H9 (cell line): Measurements from ENCODE around the gene RDH13. TPM values are rescaled to one million over a fixed set of nuclear protein-coding genes. Genes with fewer than 3 reads are reported as not detected.
"Not testable (repeated sequence)": the region's sequence is repeated elsewhere in the genome, so short reads cannot be mapped to it uniquely, and the experiment has no call there.

Experiments
- DNase-seq: peaks from one replicate; pipeline ENCODE4 v3.0.0-alpha.2; 2017
- H2AFZ ChIP-seq: one replicate; pipeline ENCODE4 v1.6.1; 2013; ENCODE audit warnings: mild to moderate bottlenecking, low read length, control low read depth, moderate library complexity
- H2AK5ac ChIP-seq: 2 replicates; pipeline ENCODE4 v1.6.1; 2013; ENCODE audit warnings: low read length, control low read depth, mixed read lengths; ENCODE audit not compliant: insufficient read length
- H2BK120ac ChIP-seq: one replicate; pipeline ENCODE4 v1.6.1; 2013; ENCODE audit warnings: low read depth, mild to moderate bottlenecking, low read length, control low read depth, inconsistent platforms; ENCODE audit not compliant: poor library complexity, severe bottlenecking
- H2BK12ac ChIP-seq: 2 replicates; pipeline ENCODE4 v1.6.1; 2013; ENCODE audit warnings: low read length, control low read depth, mixed read lengths, low read depth; ENCODE audit not compliant: insufficient read length
- H2BK15ac ChIP-seq: 2 replicates; pipeline ENCODE4 v1.6.1; 2013; ENCODE audit warnings: low read depth, low read length, control low read depth
- H2BK20ac ChIP-seq: one replicate; pipeline ENCODE4 v1.6.1; 2013; ENCODE audit warnings: low read depth, mild to moderate bottlenecking, low read length, control low read depth, inconsistent platforms; ENCODE audit not compliant: poor library complexity, severe bottlenecking
- H2BK5ac ChIP-seq: 2 replicates; pipeline ENCODE4 v1.6.1; 2013; ENCODE audit warnings: low read length, control low read depth, mixed read lengths; ENCODE audit not compliant: insufficient read length
- H3K14ac ChIP-seq: 2 replicates; pipeline ENCODE4 v1.6.1; 2013; ENCODE audit warnings: low read length, control low read depth; ENCODE audit not compliant: insufficient read depth
- H3K18ac ChIP-seq: 2 replicates; pipeline ENCODE4 v1.6.1; 2013; ENCODE audit warnings: low read depth, mild to moderate bottlenecking, mixed read lengths, low read length, control low read depth; ENCODE audit not compliant: insufficient read length
- H3K23ac ChIP-seq: 2 replicates; pipeline ENCODE4 v1.6.1; 2013; ENCODE audit warnings: low read length, control low read depth, mixed read lengths, low read depth; ENCODE audit not compliant: insufficient read length
- H3K23me2 ChIP-seq: 2 replicates; pipeline ENCODE4 v1.6.1; 2013; ENCODE audit warnings: low read depth, mild to moderate bottlenecking, mixed read lengths, low read length, control low read depth; ENCODE audit not compliant: insufficient read length, poor library complexity, severe bottlenecking
- H3K27ac ChIP-seq: 2 replicates; pipeline ENCODE4 v1.5.1; 2013; ENCODE audit warnings: low read length, control low read depth, mixed read lengths, low read depth; ENCODE audit not compliant: insufficient read length
- H3K27me3 ChIP-seq: 2 replicates; pipeline ENCODE4 v1.6.1; 2013; ENCODE audit warnings: low read length, control low read depth, inconsistent platforms; ENCODE audit not compliant: insufficient read depth
- H3K4ac ChIP-seq: 2 replicates; pipeline ENCODE4 v1.6.1; 2013; ENCODE audit warnings: low read depth, mild to moderate bottlenecking, control low read depth, inconsistent platforms, low read length, moderate library complexity
- H3K4me1 ChIP-seq: 2 replicates; pipeline ENCODE4 v1.6.1; 2013; ENCODE audit warnings: low read length, control low read depth, inconsistent platforms; ENCODE audit not compliant: insufficient read depth
- H3K4me2 ChIP-seq: 2 replicates; pipeline ENCODE4 v1.6.1; 2013; ENCODE audit warnings: low read length, control low read depth, mixed read lengths; ENCODE audit not compliant: insufficient read length, insufficient read depth
- H3K56ac ChIP-seq: 2 replicates; pipeline ENCODE4 v1.6.1; 2013; ENCODE audit warnings: low read depth, mild to moderate bottlenecking, mixed read lengths, low read length, control low read depth; ENCODE audit not compliant: insufficient read length
- H3K79me1 ChIP-seq: 2 replicates; pipeline ENCODE4 v1.6.1; 2013; ENCODE audit warnings: low read depth, mild to moderate bottlenecking, moderate library complexity, low read length, control low read depth, inconsistent platforms; ENCODE audit not compliant: insufficient read depth, poor library complexity, severe bottlenecking
- H3K79me2 ChIP-seq: 2 replicates; pipeline ENCODE4 v1.6.1; 2013; ENCODE audit warnings: low read length, control low read depth, inconsistent platforms; ENCODE audit not compliant: insufficient read depth
- H3K9ac ChIP-seq: 2 replicates; pipeline ENCODE4 v1.6.1; 2013; ENCODE audit warnings: low read length, control low read depth, mixed read lengths; ENCODE audit not compliant: insufficient read length; ENCODE audit errors: extremely low read depth
- H3K9me3 ChIP-seq: one replicate; pipeline ENCODE4 v1.6.1; 2013; ENCODE audit warnings: low read depth, low read length, inconsistent platforms; ENCODE audit not compliant: control insufficient read depth
- H3T11ph ChIP-seq: one replicate; pipeline ENCODE4 v1.6.1; 2013; ENCODE audit warnings: mild to moderate bottlenecking, low read length, control low read depth, inconsistent platforms
- H4K20me1 ChIP-seq: one replicate; pipeline ENCODE4 v1.6.1; 2013; ENCODE audit not compliant: control insufficient read depth, insufficient read length, insufficient read depth
- H4K5ac ChIP-seq: 2 replicates; pipeline ENCODE4 v1.6.1; 2013; ENCODE audit warnings: low read depth, mild to moderate bottlenecking, mixed read lengths, low read length, control low read depth; ENCODE audit not compliant: insufficient read length
- H4K8ac ChIP-seq: replicated peaks from 2 replicates; pipeline ENCODE4 v1.6.1; 2013; ENCODE audit warnings: low read length, control low read depth, mixed read lengths, low read depth; ENCODE audit not compliant: insufficient read length
- H4K91ac ChIP-seq: 2 replicates; pipeline ENCODE4 v1.6.1; 2013; ENCODE audit warnings: low read depth, mild to moderate bottlenecking, moderate library complexity, mixed read lengths, low read length, control low read depth; ENCODE audit not compliant: insufficient read length
- H3K27ac Mint-ChIP-seq, 3 experiments: 2 replicates in 2 of 3; 3 replicates in 1 of 3; pipeline ENCODE4 v1.8.0; 2020 to 2021; ENCODE audit warnings: mixed read lengths in 3 of 3, mild to moderate bottlenecking in 1 of 3, moderate library complexity in 1 of 3
- H3K27me3 Mint-ChIP-seq: 2 replicates; pipeline ENCODE4 v1.8.0; 2021; ENCODE audit warnings: low read depth, mild to moderate bottlenecking, moderate library complexity, mixed read lengths
- H3K36me3 Mint-ChIP-seq, 3 experiments: 2 replicates in 2 of 3; 3 replicates in 1 of 3; pipeline ENCODE4 v1.8.0; 2020 to 2021; ENCODE audit warnings: low read depth in 3 of 3, mixed read lengths in 3 of 3; ENCODE audit not compliant: insufficient read depth in 1 of 3
- H3K4me1 Mint-ChIP-seq, 2 experiments: 2 replicates each; pipeline ENCODE4 v1.8.0; 2020; ENCODE audit warnings: mixed read lengths in 2 of 2
- H3K4me3 Mint-ChIP-seq, 2 experiments: 2 replicates in 1 of 2; 3 replicates in 1 of 2; pipeline ENCODE4 v1.8.0; 2020 to 2021; ENCODE audit warnings: mild to moderate bottlenecking in 2 of 2, mixed read lengths in 2 of 2, moderate library complexity in 1 of 2
- H3K9me3 Mint-ChIP-seq, 2 experiments: 2 replicates in 1 of 2; 3 replicates in 1 of 2; pipeline ENCODE4 v1.8.0; 2020; ENCODE audit warnings: mild to moderate bottlenecking in 2 of 2, mixed read lengths in 2 of 2, moderate library complexity in 1 of 2
- CTCF ChIP-seq: fragments of 200-600 bp; sonication (generic); conservative IDR thresholded peaks from 3 replicates; pipeline ENCODE4 v1.8.0; 2021; ENCODE audit warnings: antibody characterized with exemption, mild to moderate bottlenecking
- WGBS: extraction: QIAGEN DNeasy Blood & Tissue Kit; methylation state at CpG from one replicate; pipeline ENCODE4 v1.1.7; 2013; ENCODE audit warnings: missing lambda C conversion rate, low lambda C conversion rate, mixed read lengths; ENCODE audit not compliant: insufficient read length; ENCODE audit errors: extremely low coverage; 5-methylcytosine and 5-hydroxymethylcytosine counted together
- total RNA-seq: library from RNA; stranded (reverse); gene quantifications from 2 replicates; pipeline ENCODE4 v1.2.1, GENCODE V29; 2021

Gene RDH13
- total RNA-seq, 1 experiment from 2014 or later: 21.5 TPM

- no peaks in the 10 kb centered on the region for H3K9me3 Mint-ChIP-seq
- Histone ChIP-seq H3T11ph (no peak overlapping the region), H3K23me2 (no peaks in the 10 kb centered on the region), H2BK5ac (no peak overlapping the region), H2BK20ac (no peak overlapping the region), H2BK120ac (no peak overlapping the region), H3K9me3 (no peaks in the 10 kb centered on the region), H2AK5ac (no peak overlapping the region), H3K4ac (no peak overlapping the region), H4K8ac (no peak overlapping the region), H3K9ac (no peak overlapping the region), H3K14ac (no peak overlapping the region), H3K79me1 (peaks cover 5% of the 10 kb centered on the region), H2AFZ (no peak overlapping the region), H3K4me1 (no peaks in the 10 kb centered on the region), H4K5ac (no peak overlapping the region), H2BK15ac (no peak overlapping the region), H4K20me1 (no peaks in the 10 kb centered on the region), H2BK12ac (no peak overlapping the region), H3K56ac (no peak overlapping the region), H3K4me2 (no peak overlapping the region), H4K91ac (no peak overlapping the region), H3K23ac (no peak overlapping the region), H3K27ac (no peak overlapping the region), H3K27me3 (no peaks in the 10 kb centered on the region), H3K79me2 (no peaks in the 10 kb centered on the region; the same call in 1 of the 2 replicates), H3K18ac (no peak overlapping the region)
- no peaks in the 10 kb centered on the region for H3K27me3 Mint-ChIP-seq
- WGBS: no CpG with 5 or more reads among the region's 20 CpGs
- H3K4me1 Mint-ChIP-seq: peaks cover 0 to 4% of the 10 kb centered on the region in 2 experiments; a peak in 2 of 4 replicates
- H3K36me3 Mint-ChIP-seq: peaks cover 8 to 27% (median 21%) of the 10 kb centered on the region in 3 experiments; a peak in 6 of 7 replicates
- no peak for DNase-seq
- H3K4me3 Mint-ChIP-seq: no peak overlapping the region
- peak overlapping the region in 1 of 3 experiments; percentile 53; a peak in 1 of 7 replicates for H3K27ac Mint-ChIP-seq
- TF ChIP-seq CTCF: no peak
Observed at GRCh38 chr19:55109527-55110291, 46.8 kb upstream of the RDH13 start.

- not testable (repeated sequence) for H3K27ac Mint-ChIP-seq, H3K56ac ChIP-seq, H2BK15ac ChIP-seq, H3K9me3 Mint-ChIP-seq, H3T11ph ChIP-seq, H4K91ac ChIP-seq, DNase-seq, H3K14ac ChIP-seq, H2AK5ac ChIP-seq, H2BK5ac ChIP-seq, H3K4me3 Mint-ChIP-seq, H3K27ac ChIP-seq, H3K4ac ChIP-seq, H3K9me3 ChIP-seq, H4K8ac ChIP-seq, H4K5ac ChIP-seq, H3K79me1 ChIP-seq, H3K9ac ChIP-seq, H2AFZ ChIP-seq, H2BK12ac ChIP-seq, H3K27me3 ChIP-seq, H2BK120ac ChIP-seq, H2BK20ac ChIP-seq, H3K4me1 ChIP-seq, H3K18ac ChIP-seq, H3K79me2 ChIP-seq, H3K23me2 ChIP-seq, H3K4me1 Mint-ChIP-seq, H3K23ac ChIP-seq, H3K27me3 Mint-ChIP-seq, H4K20me1 ChIP-seq, H3K4me2 ChIP-seq
- H3K36me3 Mint-ChIP-seq: peaks cover 13 to 40% (median 34%) of the 10 kb centered on the region in 3 experiments; a peak in 6 of 7 replicates
- no CpG with 5 or more reads among the region's 3 CpGs for WGBS
Observed at GRCh38 chr19:55107252-55107651, 44.3 kb upstream of the RDH13 start.
